NT2/D1 (cell line): ENCODE measurements around the gene STARD10.

Source experiments
- SUZ12 ChIP-seq: IDR thresholded peaks from 2 replicates; pipeline ENCODE4 v1.6.1; 2011; ENCODE audit not compliant: insufficient read length, insufficient read depth; ENCODE audit errors: extremely low read depth
- YY1 ChIP-seq: IDR thresholded peaks from 2 replicates; pipeline ENCODE4 v1.6.1; 2011; ENCODE audit not compliant: insufficient read length, insufficient read depth

- TF ChIP-seq SUZ12 (no peak), YY1 (no peak)
Observed at GRCh38 chr11:72742513-72743320, 51.1 kb downstream of the STARD10 start.
